Gastrocnemius medialis (tissue), 4 donors: ENCODE results near the gene EXOC3L2.

Experiments
- POLR2A ChIP-seq, 2 donors: fragments of 450-650 bp; IDR thresholded peaks; one replicate each; pipeline ENCODE4 v1.6.1; 2017; ENCODE audit warnings: antibody characterized with exemption in 2 of 2, mild to moderate bottlenecking in 2 of 2, moderate library complexity in 2 of 2
- TF ChIP-seq, protein P1 (sequence below), 5 experiments: fragments of 450-650 bp in 3 of 5; fragments of 200-600 bp in 2 of 5; sonication (generic) in 2 of 5; IDR thresholded peaks in 4 of 5; conservative IDR thresholded peaks in 1 of 5; 1 replicate in 4 of 5; 2 replicates in 1 of 5; pipeline ENCODE4 v1.5.1; 2016 to 2019; ENCODE audit warnings: antibody characterized with exemption in 5 of 5, mild to moderate bottlenecking in 3 of 5, moderate library complexity in 3 of 5

DNA sequence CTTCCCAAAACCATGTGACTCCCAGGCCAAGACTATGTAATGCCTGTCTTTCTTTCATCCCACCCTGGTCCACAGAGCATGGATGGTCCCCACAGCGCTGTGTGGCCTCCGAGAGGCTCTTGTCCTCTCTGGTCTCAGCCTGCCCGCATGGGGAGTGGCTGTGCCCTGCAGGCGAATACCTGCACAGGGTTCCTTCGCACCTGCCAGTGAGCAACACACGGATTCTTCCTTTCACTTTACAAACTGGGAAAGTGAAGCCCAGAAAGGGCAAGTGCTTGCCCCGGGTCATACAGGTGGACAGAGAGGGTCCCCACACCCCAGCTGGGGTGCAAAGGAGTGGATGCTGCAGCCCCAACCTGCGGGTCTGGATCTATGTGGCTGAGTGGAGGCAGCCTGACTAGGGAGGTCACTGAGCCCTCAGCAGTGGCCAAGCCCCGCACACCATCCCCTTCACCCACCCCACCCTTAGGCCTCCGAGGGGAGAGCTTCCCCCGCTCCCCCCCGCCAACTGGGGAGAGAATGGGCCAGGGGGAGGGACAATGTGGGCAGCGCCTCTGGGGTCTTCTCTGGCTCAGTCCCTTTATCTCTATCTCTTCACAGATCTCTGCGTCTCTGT, 5.1 kb upstream of the EXOC3L2 start:
- TF ChIP-seq, protein P1, sequence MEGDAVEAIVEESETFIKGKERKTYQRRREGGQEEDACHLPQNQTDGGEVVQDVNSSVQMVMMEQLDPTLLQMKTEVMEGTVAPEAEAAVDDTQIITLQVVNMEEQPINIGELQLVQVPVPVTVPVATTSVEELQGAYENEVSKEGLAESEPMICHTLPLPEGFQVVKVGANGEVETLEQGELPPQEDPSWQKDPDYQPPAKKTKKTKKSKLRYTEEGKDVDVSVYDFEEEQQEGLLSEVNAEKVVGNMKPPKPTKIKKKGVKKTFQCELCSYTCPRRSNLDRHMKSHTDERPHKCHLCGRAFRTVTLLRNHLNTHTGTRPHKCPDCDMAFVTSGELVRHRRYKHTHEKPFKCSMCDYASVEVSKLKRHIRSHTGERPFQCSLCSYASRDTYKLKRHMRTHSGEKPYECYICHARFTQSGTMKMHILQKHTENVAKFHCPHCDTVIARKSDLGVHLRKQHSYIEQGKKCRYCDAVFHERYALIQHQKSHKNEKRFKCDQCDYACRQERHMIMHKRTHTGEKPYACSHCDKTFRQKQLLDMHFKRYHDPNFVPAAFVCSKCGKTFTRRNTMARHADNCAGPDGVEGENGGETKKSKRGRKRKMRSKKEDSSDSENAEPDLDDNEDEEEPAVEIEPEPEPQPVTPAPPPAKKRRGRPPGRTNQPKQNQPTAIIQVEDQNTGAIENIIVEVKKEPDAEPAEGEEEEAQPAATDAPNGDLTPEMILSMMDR (IDR thresholded peaks at IDR 0.05 in 4 of 5, conservative IDR thresholded peaks at IDR 0.05 in 1 of 5), result no peak
- no peak for TF ChIP-seq POLR2A (IDR thresholded peaks at IDR 0.05)
